PC-3 (cell line): Measurements from ENCODE around the gene RREB1.

Experiments
- EZH2phosphoT487 ChIP-seq: fragments of 300-600 bp; sonication (generic); IDR thresholded peaks from 2 replicates; pipeline ENCODE4 v1.6.1; 2018; ENCODE audit warnings: mild to moderate bottlenecking, antibody characterized with exemption, low read length, borderline replicate concordance
- TF ChIP-seq, protein P1 (sequence below): fragments of 300-600 bp; sonication (generic); conservative IDR thresholded peaks from 2 replicates; pipeline ENCODE4 v1.5.1; 2017; ENCODE audit warnings: antibody characterized with exemption, low read depth, mild to moderate bottlenecking, low read length

DNA sequence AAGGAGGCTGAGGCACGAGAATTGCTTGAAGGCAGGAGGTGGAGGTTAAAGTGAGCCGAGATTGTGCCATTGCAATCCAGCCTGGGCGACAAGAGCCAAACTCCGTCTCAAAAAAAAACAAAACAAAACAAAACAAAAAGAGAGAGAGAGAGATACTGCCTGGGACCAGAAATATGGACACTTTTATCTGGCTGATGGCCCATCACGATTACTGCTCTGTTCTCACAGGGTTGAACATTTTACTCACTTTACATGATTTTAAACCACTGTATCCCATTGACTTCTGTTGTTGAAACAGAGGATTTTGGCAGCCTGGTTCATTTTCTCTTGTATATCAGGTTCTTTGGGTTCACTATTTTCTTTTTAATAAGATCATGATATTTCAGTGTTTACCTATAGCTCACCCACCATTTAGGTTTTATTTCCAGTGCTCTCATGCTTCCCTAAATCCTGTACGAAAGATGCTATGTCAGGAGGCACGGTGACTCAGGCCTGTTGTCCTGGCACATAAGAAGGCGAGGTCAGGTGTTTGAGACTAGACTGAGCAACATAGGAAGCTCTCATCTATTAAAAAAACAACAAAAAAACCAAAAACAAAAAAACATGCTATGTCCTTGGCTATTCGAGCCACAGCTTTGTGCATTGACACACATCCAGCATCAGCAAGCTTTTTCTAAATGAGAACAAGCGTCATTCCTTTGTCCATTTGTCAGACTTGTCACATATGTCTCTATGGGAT, 34.5 kb upstream of the RREB1 start:
- TF ChIP-seq, protein P1, sequence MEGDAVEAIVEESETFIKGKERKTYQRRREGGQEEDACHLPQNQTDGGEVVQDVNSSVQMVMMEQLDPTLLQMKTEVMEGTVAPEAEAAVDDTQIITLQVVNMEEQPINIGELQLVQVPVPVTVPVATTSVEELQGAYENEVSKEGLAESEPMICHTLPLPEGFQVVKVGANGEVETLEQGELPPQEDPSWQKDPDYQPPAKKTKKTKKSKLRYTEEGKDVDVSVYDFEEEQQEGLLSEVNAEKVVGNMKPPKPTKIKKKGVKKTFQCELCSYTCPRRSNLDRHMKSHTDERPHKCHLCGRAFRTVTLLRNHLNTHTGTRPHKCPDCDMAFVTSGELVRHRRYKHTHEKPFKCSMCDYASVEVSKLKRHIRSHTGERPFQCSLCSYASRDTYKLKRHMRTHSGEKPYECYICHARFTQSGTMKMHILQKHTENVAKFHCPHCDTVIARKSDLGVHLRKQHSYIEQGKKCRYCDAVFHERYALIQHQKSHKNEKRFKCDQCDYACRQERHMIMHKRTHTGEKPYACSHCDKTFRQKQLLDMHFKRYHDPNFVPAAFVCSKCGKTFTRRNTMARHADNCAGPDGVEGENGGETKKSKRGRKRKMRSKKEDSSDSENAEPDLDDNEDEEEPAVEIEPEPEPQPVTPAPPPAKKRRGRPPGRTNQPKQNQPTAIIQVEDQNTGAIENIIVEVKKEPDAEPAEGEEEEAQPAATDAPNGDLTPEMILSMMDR: no peak
- no peak for TF ChIP-seq EZH2phosphoT487
